ENCODE data around the gene DDRGK1. TPM values are rescaled to one million over a fixed set of nuclear protein-coding genes. Genes with fewer than 3 reads are reported as not detected.
A peak's percentile ranks its signal among the peaks of the same experiment; 100 is the strongest.

DDRGK1 gene
- 59.3 TPM for total RNA-seq
- long read RNA-seq, transcript DDRGK1-201 (9 exons, 1,306 nt) = major isoform, 173 of 219 reads
- long read RNA-seq, partial matches to known transcripts = 7 of 219 reads
- long read RNA-seq, other reads (novel, unspliced or antisense) = 38 of 219 reads

DNA sequence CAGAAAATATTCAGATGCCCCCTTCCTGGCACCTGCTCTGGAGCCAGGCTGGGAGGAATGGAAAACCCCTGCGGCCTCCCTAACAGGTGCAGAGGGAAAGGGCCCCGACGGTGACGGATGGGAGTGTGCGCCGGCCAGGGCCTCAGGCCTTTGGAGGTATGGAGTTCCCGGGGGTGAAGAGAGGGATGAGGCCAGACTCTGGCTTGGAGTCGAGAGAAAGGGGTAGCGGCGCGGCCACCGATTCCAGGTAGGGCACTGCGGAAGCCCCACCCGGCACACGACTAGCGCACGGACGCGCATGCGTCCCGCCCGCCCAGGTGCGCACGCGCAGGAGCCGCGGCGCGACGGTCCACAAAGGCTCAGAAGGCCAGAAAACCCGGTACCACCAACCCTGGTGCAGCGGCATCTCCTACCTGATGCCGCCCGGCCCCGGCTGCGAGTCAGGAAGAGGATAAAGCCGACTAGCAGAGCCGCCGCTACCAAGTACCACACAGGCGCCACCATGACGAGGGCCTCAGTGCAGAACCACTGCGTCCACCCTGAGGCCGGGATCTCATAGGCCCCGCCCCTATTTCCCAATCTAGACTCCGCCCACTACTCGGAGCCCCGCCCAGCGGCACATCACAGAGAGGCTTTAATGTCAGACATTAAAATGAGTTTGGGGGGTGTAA, at the start of gene DDRGK1:
DDRGK1 (minus strand) TSS at position 559 of the 671 bp plus-strand sequence; CDS start at position 504, 55 bp downstream.
- DNase-seq (ENCODE audit: low spot score) = peak; percentile 95

DNA sequence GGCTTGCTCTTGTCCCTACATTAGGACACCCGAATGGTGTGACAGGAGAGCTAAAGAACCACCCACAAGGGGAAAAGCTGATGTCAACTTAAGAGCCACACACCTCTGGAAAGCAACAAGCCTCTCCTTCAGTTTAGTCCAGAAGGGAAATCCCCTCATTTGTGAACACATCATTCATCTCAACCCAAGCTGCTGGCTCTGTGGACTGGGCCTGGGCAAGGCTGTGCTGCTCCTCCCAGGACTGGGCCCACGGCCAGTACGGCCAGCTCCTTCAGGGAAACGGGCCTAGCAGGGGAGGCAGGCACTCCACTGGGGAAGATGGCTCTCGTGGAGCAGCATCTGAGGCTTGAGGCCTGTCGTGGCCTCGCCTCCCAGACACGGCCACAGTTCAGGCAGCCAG, 47.3 kb upstream of the DDRGK1 start:
- DNase-seq (ENCODE audit: low spot score) = no peak

DNA sequence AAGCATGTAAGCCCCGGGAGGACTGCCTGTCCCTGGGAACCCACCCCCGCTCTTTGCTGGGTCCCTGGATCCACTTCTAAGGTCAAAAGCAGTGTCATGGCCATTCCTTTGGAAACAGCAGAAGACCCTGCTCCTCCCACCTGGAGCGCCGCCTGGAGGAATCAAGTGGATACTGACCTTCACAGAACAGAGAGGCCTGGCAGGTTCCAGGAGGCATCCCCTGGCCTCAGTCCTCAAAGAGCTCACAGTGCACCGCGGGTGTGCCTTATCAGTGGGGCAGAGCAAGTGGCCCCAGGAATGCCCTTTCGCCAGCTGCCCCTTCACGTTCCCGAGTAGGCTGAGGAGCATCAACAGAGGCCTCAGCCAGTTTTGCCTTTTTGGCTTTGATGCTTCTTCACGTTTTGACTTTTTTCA, 45.6 kb upstream of the DDRGK1 start:
- DNase-seq (ENCODE audit: low spot score) = no peak

DNA sequence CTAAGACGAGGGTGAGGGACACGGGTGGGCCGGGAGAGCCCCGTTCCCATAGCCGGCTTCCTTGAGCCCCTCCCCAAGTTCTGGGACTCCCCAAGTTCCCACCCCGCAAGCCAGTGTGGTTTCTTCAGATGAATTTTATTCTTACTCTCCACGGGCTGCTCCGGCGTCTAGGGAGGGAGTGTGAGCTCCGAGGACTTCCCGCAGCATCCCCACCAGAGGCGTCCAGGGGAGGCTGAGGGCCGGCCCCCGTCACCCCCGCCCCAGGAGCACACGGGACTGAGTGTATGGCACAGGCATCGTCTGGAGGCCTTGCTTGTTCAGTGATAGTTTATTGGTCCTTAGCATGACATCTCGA, 44.5 kb upstream of the DDRGK1 start:
- no peak for DNase-seq (ENCODE audit: low spot score)

DNA sequence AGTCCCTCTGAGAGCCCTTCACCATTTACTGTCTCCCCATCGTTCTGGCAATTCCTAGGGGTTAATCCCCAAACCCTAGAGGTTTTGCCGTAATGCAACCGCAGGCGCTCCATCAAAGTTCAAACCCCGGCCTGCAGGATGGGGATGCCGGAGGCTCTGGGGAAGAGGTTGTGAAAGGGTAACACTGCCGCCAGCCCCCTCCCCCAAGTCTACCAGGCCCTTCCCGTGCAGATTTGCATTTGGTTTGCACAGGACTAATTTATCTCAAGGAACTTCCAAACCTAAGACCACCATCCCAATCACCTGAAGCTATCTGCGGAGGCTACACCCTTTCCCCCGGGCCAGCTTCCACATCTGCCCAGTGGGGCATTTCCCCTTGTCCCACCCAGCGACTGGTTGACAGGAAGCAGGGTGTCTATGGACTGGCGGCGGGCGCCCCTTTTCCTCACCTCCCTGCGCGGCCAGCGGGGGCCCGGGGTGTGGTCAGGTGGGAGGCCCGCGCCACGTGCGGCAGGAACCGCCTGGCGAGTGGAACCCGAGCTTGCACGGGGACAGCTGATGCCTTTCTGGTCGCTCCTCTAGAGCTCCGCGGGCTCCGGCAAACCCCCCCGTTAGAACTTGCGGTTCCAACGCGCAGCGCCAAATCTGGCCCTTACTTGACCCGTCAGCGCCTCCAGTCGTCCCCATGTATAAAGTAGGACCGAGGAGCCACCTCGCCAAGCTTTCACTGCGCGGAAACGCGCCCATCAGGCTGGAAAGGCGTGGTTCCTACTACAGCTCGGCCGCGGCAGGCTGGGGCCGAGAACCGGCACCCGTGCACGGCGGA, 43.9 kb upstream of the DDRGK1 start:
- no peak for DNase-seq (ENCODE audit: low spot score)

DNA sequence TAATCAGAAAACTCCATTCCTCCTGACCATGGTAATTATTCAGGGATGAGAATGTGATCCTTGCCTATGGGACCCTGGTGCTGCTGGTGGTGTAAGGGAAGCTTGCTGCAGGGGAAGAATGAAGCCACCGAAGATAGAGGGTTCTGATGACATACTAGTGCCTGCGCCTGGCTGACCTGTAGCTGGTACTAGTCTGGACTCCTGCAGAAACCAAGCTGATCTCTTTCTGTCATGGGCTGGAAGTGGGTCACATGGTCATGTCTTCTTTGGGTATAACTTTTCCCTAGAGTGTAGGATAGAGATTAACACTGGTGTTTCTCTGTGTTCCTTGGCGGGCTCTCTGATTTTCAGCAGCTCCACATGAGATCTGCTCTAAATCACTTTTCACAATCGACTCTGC, 43.2 kb upstream of the DDRGK1 start:
- DNase-seq (ENCODE audit: low spot score) = no peak

DNA sequence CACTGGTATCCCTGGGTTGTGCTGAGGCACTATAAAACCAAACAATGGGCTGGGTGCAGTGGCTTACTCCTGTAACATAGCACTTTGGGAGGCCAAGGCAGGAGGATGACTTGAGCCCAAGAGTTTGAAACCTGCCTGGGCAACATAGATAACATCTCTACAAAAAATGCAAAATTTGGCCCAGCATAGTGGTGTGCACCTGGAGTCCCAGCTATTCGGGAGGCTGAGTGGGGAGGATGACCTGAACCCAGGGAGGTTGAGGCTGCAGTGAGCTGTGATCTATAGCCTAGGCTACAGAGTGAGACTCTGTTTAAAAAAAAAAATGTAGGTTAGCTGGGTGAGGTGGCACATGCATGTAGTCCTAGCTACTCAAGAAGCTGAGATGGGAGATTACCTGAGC, 42.2 kb upstream of the DDRGK1 start:
- DNase-seq (ENCODE audit: low spot score) = no peak

DNA sequence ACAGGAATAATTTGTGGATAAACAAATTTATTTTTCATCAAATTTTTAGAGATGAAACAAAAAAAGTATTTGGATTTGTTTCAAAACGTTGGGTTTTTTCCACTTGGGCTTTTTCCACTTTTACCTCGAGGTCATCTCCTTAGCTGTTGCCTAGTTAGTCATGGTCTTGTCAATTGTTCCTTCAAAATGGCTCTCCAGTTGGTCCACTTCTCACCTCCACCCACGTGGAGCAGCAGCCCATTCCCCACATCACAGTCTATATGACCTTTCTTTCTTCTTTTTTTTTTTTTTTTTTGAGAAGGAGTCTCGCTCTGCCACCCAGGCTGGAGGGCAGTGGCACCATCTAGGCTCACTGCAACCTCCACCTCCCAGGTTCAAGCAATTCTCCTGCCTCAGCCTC, 41.2 kb upstream of the DDRGK1 start:
- DNase-seq (ENCODE audit: low spot score) = no peak

DNA sequence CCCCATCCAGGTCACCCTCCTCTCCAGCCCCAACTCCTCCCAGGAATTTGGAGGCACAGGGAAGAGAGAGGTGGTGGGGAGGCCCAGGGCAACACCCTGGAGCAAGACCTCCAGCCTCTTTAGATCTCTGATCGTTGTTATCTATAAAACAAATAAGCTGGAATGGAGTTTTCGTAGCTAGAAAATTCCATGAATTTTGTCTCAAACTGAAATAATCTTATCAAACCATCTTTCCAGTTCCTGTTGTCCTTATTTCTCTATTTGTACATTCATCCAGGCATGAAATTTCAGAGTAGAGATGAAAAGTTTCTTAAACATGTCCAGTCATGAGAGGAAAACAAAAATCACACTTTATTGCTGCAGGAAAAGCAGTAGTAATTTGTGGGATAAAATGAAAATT, 40.7 kb upstream of the DDRGK1 start:
- DNase-seq (ENCODE audit: low spot score) = no peak

DNA sequence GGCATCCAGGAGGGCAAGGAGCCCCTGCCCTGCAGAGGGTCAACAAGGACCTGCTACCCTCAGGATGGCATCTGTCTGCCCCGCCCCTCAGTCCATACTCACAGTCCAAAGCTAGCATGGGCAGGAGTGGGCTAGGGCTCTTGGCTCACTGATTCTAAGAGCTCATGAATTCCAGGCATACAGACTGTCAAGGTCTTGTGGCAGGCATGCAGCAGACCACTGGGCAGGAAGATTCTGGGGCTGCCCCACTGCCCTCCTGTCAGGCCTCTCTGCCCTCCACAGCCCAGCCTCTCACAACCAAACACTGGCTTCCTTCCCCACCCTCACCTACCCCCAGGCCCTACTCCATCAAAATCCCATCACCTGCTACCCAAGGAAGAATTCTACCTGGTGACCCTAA, 40.1 kb upstream of the DDRGK1 start:
- no peak for DNase-seq (ENCODE audit: low spot score)

DNA sequence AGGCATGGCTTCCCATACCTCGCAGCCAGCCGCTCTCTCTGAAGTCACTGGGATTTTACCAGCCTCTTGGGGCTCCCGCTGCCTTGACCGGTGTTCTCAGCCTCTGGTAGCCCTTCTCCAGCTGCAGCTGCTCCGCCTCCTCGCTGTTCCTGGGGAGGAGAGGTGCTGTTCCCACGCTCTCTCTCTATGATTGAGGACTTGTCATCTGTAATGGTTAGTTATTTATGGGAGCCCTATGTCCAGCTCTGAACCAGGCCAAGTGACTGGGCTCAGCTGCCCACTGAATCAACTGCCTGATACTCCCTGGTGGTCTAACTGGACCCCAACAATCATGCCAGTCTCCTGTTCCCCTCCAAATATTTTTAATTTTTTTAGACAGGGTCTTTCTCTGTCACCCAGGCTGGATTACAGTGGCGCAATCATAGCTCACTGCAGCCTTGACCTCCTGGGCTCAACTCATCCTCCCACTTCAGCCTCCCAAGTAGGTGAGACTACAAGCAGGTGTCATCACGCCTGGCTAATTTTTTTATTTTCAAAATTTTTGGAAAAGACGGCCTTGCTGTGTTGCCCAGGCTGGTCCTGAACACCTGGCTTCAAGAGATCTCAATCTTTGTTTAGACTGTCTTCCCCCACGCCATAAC, 39.4 kb upstream of the DDRGK1 start:
- DNase-seq (ENCODE audit: low spot score) = no peak

DNA sequence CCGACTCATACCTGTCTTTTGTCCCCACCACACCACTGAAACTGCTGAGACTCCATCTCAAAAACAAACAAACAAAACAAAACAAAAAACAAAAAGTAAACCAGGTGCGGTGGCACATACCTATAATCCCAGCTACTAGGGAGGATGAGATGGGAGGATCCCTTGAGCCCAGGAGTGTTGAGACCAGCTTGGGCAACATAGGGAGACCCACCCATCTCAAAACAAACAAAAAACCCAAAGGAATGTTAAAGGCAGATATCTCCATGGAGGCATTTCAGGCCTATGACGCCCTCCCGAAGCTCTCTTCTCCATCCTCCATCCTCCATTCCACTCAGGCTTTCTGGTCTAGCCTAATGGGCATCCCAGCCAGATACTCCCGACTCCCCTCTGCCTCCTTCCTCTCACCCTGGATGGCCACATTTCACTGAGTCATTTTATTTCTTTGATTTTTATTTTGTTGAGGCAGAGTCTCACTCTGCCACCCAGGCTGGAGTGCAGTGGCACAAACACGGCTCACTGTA, 37.8 kb upstream of the DDRGK1 start:
- DNase-seq (ENCODE audit: low spot score) = no peak

DNA sequence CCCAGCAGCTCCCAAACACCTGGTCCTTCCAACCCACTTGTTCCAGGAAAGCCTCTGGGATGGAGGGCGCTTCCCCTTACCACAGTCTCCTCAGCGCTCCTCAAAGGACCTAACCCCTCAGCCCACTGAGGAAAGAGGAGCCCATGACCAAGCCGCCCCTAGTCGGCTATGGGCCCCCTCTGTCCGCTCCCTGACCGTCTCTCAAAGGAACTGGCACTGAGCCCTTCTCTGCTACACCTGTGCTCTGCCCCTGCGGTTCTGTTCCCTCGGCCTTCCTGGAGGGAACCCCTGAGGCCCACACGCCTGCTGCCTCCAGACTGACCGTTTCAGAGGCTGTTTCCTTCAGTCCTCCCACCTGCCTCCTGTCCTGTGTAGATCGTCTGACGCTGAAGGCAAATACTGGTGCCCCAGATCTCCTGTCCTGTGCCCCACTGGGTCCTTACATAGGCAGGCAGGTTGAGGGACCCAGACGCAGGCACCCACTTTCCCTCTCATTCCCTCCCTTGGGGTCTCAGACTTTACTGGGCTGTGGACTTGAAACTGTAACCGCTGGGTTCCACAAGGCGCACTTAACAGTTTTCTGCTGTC, 36.4 kb upstream of the DDRGK1 start:
- no peak for DNase-seq (ENCODE audit: low spot score)

DNA sequence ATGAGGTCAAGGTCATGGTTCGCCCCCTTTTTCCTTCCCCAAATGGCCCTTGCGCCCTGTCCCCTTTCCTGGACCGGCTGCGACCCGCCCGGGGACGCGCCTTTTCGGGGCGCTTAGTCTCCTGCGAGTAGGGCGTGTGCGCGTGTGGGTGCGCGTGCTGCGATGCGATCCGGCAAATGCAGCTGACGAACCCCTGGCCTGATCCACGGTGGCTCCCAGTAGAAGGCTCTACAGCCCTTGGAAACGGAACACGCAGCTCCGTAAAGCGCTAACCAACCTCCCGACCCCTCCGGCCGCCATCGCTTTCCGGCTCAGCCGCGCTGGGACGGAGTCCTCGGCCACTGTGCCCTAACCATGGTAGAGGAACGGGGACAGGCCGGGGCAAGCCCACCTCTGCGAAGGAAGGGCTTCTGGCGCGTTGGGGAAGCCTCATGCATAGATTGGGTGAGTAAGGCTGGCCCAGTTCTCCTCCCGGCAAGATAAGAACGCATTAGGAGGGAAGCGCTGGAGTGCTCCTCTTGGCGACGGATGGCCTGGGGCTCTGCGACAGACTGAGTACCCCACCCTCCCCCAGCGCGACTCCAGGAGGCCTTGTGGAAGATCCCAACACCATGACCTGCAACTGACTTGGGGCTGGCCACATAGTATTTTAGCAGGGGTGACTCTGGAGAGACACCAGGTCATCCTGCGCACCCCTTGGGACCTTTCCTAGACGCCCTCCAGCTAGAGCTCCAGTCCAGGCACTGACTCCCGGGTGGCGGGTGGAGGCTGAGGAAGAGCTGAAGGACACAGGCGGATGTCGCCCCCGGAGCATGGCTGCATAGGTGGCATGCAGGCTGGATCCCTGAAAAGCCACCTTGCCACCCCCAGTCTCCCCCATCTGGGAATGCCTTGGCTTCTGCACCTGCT, 35.6 kb upstream of the DDRGK1 start:
- DNase-seq (ENCODE audit: low spot score) = no peak

DNA sequence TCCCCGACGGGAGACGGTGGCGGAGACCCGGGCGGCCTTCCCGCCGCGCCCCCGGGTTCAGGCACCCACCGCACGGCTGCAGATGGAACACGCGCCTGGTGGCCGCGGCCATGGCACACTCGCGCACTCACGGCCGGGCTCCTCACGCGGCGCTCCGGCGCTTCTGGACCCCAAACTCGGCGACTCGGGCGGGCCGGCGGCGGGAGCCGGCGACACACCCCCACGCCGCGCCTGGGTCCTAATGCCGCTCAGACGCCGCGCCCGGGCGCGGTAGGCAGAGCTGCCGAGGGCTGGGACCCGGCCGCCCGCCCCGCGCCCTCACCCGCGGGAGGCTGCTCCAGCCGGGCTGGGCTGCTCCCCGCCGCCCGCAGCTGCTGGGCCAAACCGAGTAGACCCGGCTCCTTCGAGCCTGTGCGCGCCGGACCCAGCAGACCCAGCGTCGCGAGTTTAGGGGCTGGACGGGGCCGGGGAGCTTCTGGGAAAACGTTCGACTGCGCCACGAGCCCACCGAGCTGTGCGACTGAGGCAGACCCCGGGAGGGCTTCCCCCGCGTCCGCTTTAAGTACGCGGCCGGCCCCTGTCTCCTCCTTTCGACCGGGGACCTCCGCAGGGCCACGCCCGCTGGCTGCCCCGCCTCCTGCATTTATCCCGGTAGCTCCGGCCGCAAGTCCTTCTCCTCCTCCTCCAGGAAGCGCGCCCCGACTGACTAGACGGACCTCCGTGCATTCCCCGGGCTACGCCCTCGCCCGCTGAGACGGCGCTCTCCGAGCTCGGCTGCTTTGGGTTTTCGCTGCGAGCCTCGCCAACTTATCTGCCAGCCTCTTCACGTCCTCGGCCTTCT, 34.8 kb upstream of the DDRGK1 start, which contains the start of gene SLC4A11:
SLC4A11 (minus strand) TSS at position 165 of the 841 bp plus-strand sequence; CDS start at position 112, 53 bp downstream.
- no peak for DNase-seq (ENCODE audit: low spot score)

DNA sequence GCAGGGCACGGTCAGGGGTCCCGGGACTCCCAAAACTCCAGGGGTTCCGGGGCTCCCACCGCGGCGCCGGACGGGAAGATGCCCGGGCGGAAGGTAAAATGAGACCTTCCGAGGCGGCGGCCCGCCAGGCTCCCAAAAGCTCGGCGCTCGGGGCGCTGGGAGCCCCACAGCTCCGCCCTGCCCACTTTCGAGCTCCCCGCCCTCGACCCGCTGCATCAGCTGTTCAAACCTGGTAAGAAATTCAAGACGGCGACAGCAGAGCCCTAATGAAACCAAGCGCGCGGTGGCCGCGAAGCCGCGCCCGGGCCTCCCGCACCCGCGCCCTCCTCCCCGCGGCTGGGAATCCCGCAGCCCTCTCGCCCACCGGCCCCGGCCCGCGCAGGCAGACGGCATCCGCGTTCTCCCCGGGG, 34.1 kb upstream of the DDRGK1 start:
- DNase-seq (ENCODE audit: low spot score) = no peak

DNA sequence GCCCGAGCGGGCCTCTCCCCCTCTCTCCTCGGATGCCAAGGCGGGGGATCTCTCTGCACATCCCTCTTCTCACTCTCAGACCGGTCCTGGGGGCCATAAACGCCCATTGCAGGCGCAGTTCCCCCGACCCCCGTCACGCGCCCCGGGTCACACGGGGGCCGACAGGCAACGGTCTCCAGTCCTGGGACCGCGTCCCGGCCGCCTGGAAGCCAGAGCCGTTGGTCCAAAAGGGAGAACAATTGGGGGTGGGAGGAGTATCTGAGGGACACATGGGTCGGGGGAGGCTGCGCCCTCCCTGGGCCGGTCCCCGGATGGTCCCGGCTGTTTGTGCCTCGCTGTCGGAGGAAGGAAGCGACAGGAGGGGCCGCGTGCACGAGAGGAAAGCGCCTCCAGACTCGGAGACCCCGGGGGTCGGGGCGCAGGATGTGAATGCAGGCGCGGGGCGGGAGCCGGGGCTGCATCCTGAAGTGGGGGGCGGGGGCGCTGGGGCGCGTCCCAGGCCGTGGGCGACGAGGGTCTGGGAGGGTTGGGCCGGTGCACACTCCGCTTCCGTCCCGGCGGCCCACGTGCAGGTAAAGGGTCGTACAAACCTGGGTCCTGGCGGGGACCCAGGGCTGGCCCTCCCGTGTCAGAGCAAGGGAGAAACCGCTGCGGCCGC, 33.6 kb upstream of the DDRGK1 start:
- DNase-seq (ENCODE audit: low spot score) = no peak

DNA sequence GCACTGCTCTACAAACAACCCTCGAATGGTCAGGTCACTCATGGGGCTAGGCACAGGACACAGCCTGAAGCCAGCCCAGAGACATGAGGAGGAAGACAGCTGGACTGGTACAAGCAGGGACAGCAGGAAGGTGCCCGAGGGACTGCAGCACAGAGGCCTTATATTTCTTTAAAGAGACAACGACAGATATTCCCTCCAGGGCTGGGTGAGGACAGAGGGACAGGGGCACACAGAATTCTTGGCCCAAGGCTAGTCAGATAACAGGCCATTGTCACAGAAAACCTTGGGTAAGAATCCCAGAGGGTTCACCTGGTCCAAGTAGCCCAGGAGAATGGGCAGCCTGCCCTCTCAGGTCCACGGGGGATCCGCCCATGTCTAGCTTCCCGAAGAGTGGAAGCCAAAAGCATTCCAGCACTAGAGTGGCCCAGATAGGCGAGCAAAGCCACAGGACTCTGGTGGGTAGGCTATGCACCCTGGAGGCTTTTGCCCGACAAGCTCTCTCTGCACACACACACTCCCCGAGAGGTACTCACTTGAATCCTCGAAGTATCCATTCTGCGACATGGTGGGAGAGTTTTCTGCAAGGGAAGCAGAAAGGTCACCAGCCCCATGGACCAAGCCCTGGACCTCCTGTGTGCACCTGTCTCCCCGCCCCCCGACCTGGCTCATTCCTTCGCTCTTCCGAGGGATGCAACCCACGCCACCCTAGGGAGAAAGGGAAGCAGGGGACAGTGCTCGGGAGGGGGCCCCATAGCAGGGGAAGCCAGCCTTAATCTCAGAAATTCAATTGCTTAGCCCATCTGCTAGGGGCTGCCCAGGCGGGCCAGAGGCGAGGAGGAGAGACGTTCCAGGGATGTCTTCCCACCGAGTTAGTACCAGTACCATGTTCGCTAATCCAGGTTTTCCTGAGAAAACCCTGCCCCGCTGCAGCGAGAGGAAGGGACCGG, 32.8 kb upstream of the DDRGK1 start:
- DNase-seq (ENCODE audit: low spot score) = no peak
